Brain microvascular endothelial cell (primary cell): ENCODE data around the gene WDR3.
"Not testable (repeated sequence)": the region's sequence is repeated elsewhere in the genome, so short reads cannot be mapped to it uniquely, and the experiment has no call there.

Source experiments
- DNase-seq: peaks from one replicate; pipeline ENCODE4 v3.0.0-alpha.2; 2020
- H3K27ac ChIP-seq: fragments of 250-450 bp; sonication (Bioruptor Pico); 2 replicates; pipeline ENCODE4 v1.5.1; 2020; ENCODE audit warnings: mild to moderate bottlenecking, moderate library complexity
- H3K27me3 ChIP-seq: fragments of 250-450 bp; sonication (Bioruptor Pico); replicated peaks from 2 replicates; pipeline ENCODE4 v1.5.1; 2020; ENCODE audit warnings: mild to moderate bottlenecking
- H3K36me3 ChIP-seq: fragments of 250-450 bp; sonication (Bioruptor Pico); replicated peaks from 2 replicates; pipeline ENCODE4 v1.5.1; 2020; ENCODE audit warnings: mild to moderate bottlenecking
- H3K4me3 ChIP-seq: 2 replicates; pipeline ENCODE4 v1.5.1; 2011; ENCODE audit warnings: low read depth, mild to moderate bottlenecking, control low read depth, low read length, moderate library complexity
- in situ Hi-C: cut with HindIII; loops from 2 replicates; pipeline ENCODE4 v1.10.0; 2017; ENCODE audit warnings: low sequenced_read_pairs, low pct_ligation_motif_present
- TF ChIP-seq, protein P1 (sequence below): IDR thresholded peaks from 2 replicates; pipeline ENCODE4 v1.5.1; 2011; ENCODE audit warnings: low read depth, mild to moderate bottlenecking, moderate library complexity, low read length, control low read depth, inconsistent platforms; ENCODE audit errors: missing control alignments

Gene WDR3

DNA sequence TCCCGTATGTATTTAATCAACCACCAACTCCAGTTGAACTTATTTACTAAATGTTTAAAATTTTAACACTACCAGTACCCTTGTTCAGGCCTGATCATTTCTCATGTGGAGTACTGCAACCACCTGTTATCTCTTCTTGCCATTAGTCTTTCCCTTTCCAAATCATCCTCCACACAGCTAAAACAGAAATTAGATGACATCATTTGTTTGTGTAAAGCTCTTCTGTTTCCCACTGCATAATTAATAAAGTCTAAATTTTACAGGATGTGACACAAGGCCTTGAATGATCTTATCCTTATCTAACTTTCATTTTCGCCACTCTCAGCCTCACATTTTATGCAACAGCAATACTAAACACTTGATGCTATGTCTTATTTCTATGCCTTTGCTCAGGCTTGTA is 24.5 kb upstream of the WDR3 start:
- TF ChIP-seq, protein P1, sequence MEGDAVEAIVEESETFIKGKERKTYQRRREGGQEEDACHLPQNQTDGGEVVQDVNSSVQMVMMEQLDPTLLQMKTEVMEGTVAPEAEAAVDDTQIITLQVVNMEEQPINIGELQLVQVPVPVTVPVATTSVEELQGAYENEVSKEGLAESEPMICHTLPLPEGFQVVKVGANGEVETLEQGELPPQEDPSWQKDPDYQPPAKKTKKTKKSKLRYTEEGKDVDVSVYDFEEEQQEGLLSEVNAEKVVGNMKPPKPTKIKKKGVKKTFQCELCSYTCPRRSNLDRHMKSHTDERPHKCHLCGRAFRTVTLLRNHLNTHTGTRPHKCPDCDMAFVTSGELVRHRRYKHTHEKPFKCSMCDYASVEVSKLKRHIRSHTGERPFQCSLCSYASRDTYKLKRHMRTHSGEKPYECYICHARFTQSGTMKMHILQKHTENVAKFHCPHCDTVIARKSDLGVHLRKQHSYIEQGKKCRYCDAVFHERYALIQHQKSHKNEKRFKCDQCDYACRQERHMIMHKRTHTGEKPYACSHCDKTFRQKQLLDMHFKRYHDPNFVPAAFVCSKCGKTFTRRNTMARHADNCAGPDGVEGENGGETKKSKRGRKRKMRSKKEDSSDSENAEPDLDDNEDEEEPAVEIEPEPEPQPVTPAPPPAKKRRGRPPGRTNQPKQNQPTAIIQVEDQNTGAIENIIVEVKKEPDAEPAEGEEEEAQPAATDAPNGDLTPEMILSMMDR, result no peak
- Histone ChIP-seq H3K4me3 (no peak overlapping the region), H3K36me3 (peaks cover 1% of the 10 kb centered on the region), H3K27ac (no peak overlapping the region), H3K27me3 (no peaks in the 10 kb centered on the region)
- in situ Hi-C loops, result no loop called here
- DNase-seq, result no peak

DNA sequence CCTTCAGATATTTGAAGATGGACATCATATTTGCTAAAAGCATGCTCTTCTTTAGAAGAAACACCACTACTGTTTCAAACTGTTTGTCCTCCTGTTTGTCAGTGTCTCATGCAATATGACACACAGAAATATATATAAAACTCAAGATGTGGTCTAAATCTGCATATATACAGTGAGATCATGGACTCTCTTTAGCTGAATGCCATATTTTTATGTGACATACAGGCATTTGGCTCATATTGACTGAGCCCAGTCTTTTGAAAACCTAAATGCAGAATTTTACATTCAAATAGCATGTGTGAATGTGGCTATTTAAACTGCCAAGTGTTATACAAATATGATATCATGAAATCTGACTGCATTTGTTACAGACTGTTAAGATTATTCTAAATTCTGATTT is 18.5 kb upstream of the WDR3 start:
- DNase-seq, result no peak
- TF ChIP-seq, protein P1, result no peak
- Histone ChIP-seq H3K36me3 (peaks cover 13% of the 10 kb centered on the region), H3K27me3 (no peaks in the 10 kb centered on the region), H3K27ac (no peak overlapping the region), H3K4me3 (no peak overlapping the region)
- in situ Hi-C loops, result no loop called here

DNA sequence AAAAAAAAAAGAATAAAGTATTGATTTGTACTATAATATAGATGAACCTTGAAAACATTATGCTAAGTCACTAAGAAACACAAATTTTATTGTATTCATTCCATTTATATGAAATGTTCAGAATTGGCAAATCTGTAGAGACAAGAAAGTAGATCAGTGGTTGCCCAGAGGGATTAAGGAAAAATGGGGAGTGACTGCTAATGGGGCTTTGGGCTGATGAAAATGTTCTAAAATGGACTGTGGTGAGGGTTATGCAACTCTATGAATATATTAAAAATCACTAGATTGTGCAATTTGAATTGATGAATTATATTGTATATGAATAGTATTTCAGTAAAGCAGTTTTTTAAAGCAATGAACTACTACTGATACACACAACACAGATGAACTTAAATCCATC is 10.2 kb upstream of the WDR3 start:
- no peak for DNase-seq
- in situ Hi-C loops, result no loop called here
- Histone ChIP-seq H3K36me3 (peaks cover 7% of the 10 kb centered on the region), H3K27me3 (no peaks in the 10 kb centered on the region), H3K4me3 (no peak overlapping the region), H3K27ac (no peak overlapping the region)
- TF ChIP-seq, protein P1, result no peak

DNA sequence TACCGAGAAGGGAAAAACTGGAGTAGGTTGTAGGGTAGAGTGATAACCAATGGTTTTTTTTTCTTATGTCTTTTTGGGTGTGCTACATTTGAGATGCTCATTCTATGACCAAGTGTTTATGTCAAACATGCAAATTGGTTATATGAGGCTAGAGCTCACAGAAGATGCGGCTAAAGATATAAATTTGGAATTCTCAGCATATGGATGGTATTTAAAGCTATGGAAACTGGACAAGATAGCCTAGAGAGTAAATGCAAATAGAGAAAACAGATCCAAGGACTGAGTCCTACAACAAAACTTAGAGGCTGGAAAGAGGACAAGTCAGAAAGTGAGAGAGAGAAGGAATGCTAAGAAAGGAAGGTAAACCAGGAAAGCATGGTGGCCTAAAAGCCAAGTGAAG is 7.5 kb upstream of the WDR3 start:
- no peaks in the 10 kb centered on the region for H3K27me3 ChIP-seq
- no peak for DNase-seq
- H3K36me3 ChIP-seq, result peaks cover 5% of the 10 kb centered on the region
- no peak overlapping the region for H3K4me3 ChIP-seq
- in situ Hi-C loops, result no loop called here
- TF ChIP-seq, protein P1, result no peak
- H3K27ac ChIP-seq, result no peak overlapping the region

DNA sequence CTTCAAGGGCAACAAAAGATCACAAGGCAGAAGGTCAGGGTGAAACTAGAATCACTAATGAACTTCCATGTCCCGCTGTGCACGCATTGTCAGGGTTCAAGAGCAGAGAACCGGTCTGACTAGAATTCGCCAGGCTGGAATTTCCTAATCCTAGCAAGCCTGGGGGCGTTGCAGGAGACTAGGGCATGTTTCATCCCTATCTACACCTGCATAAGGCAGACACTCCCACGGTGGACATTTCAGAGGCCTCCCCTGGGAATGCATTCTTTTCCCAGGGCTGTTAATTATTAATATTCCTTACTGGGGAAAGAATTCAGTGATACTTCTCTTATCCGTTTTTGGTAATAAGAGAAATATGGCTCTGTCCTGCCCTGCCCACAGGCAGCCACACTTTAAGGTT is 6.8 kb upstream of the WDR3 start:
- H3K27me3 ChIP-seq, DNase-seq, H3K27ac ChIP-seq, H3K4me3 ChIP-seq, H3K36me3 ChIP-seq, in situ Hi-C loops: not testable (repeated sequence)

DNA sequence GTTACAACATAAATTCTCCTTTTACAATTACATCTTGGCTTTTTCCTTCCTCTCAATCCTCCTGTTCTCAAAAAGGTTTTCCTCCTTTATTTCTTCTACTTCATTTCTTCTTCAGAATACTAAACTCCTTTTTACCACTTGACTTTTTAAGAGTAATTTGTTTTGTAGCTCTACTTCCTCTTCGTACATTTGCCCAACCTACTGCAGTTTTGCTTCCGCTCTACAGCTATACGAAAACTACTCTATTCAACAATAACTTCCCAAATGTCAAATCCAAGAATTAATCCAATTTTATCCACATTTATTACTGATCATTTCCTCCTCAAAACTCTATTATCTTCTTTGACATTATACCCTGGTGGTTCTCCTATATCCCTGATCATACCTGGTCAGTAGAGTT is 3.6 kb upstream of the WDR3 start:
- H3K4me3 ChIP-seq, result no peak overlapping the region
- no peaks in the 10 kb centered on the region for H3K27me3 ChIP-seq
- TF ChIP-seq, protein P1, result no peak
- no peaks in the 10 kb centered on the region for H3K36me3 ChIP-seq
- in situ Hi-C loops, result no loop called here
- no peak overlapping the region for H3K27ac ChIP-seq
- DNase-seq, result no peak

DNA sequence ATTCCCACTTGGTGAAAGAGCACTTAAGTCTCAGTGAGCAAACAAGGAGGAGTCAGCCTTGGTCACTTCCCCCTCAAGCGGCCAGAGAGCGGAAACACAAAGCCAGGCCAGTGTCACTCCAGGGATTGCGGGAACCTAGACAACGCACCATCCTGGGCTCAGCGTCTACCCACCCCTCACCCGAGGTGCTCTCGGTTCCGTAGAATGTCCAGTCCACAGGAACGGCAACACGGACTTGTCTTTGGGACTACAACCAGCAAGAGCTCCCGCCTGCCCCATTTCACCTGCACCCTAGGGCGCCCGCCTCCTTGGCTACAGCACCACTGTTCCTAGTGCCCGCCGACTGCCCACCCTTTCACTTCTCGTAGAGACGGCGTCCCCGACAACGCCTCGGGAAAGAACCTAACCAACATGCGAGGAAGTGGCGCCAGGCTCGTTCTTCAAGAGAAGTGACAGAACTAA is 627 bp upstream of the WDR3 start:
- no peaks in the 10 kb centered on the region for H3K36me3 ChIP-seq
- H3K27me3 ChIP-seq, result no peaks in the 10 kb centered on the region
- TF ChIP-seq, protein P1, result peak; percentile 42
- peak; percentile 55 for DNase-seq
- in situ Hi-C loops, result no loop called here
- H3K27ac ChIP-seq, result peak overlapping the region; percentile 35
- peak overlapping the region; percentile 94 for H3K4me3 ChIP-seq
